Measurements from ENCODE around the gene CREB3L1. TPM values are rescaled to one million over a fixed set of nuclear protein-coding genes. Genes with fewer than 3 reads are reported as not detected.
A peak's percentile ranks its signal among the peaks of the same experiment; 100 is the strongest.

CREB3L1 gene
- total RNA-seq, 1 donor from 2014 or later = 11.4 TPM

GRCh38 chr11:46237248-46238077 lies 40.0 kb upstream of the CREB3L1 start:
- no peaks in the 10 kb centered on the region for H3K27me3 ChIP-seq
- peak overlapping the region; percentile 60 to 86 for H3K4me3 ChIP-seq
- DNase-seq (ENCODE audit: low spot score in 2 of 2) = peak in 1 of 2 donors; percentile 85

GRCh38 chr11:46238078-46238966 lies 39.1 kb upstream of the CREB3L1 start:
- peak overlapping the region; percentile 60 to 86 for H3K4me3 ChIP-seq
- peaks cover 12 to 20% of the 10 kb centered on the region in 2 donors for H3K4me1 ChIP-seq
- H3K27ac ChIP-seq = peak overlapping the region; percentile 68 to 69
- peak in 1 of 2 donors; percentile 85 for DNase-seq (ENCODE audit: low spot score in 2 of 2)
- H3K36me3 ChIP-seq = no peaks in the 10 kb centered on the region
- intact Hi-C loops (cut with DNase I) = loop anchor here (5.0 kb wide), 1 partner anchor 116 kb away; the partner anchor contains the start of gene PHF21A
- no peaks in the 10 kb centered on the region for H3K27me3 ChIP-seq
- no peak for TF ChIP-seq CTCF (IDR thresholded peaks at IDR 0.05)
- no peaks in the 10 kb centered on the region for H3K9me3 ChIP-seq

More at GRCh38 chr11:46237248-46238077, 40.0 kb upstream of the CREB3L1 start:
- no peaks in the 10 kb centered on the region for H3K9me3 ChIP-seq
- no peaks in the 10 kb centered on the region for H3K36me3 ChIP-seq
- H3K4me1 ChIP-seq = peaks cover 12 to 17% of the 10 kb centered on the region in 2 donors
- intact Hi-C loops (cut with DNase I) = loop anchor here (5.0 kb wide), 1 partner anchor 115 kb away; the partner anchor contains the start of gene PHF21A
- no peak for TF ChIP-seq CTCF (IDR thresholded peaks at IDR 0.05)
- H3K27ac ChIP-seq = peak overlapping the region; percentile 68 to 69

GRCh38 chr11:46238967-46239800 lies 38.3 kb upstream of the CREB3L1 start:
- DNase-seq (ENCODE audit: low spot score in 2 of 2) = peak; percentile 50 to 93
- Histone ChIP-seq H3K27ac (no peak overlapping the region), H3K4me1 (peaks cover 12 to 20% of the 10 kb centered on the region in 2 donors), H3K9me3 (no peaks in the 10 kb centered on the region), H3K36me3 (no peaks in the 10 kb centered on the region), H3K4me3 (peak overlapping the region; percentile 60 to 86), H3K27me3 (no peaks in the 10 kb centered on the region)
- intact Hi-C loops (cut with DNase I) = loop anchor here (1.0 to 5.0 kb wide), 2 partner anchors 69 to 117 kb away; partner anchors contain the start of gene PHF21A
- peak; percentile 96 to 99 (median 98) for TF ChIP-seq CTCF (IDR thresholded peaks at IDR 0.05)

- DNase-seq (ENCODE audit: low spot score in 2 of 2) = peak in 1 of 2 donors; percentile 25
- Histone ChIP-seq H3K27me3 (no peaks in the 10 kb centered on the region), H3K4me1 (peaks cover 12 to 20% of the 10 kb centered on the region in 2 donors), H3K27ac (no peak overlapping the region), H3K36me3 (no peaks in the 10 kb centered on the region), H3K9me3 (no peaks in the 10 kb centered on the region), H3K4me3 (no peak overlapping the region)
- no peak for TF ChIP-seq CTCF (IDR thresholded peaks at IDR 0.05)
- intact Hi-C loops (cut with DNase I) = loop anchor here (1.0 to 10.0 kb wide), 3 partner anchors 69 to 395 kb away; partner anchors contain the start of genes CRY2 and PHF21A
Observed at GRCh38 chr11:46239801-46240061, 37.7 kb upstream of the CREB3L1 start.

- no peaks in the 10 kb centered on the region for H3K9me3 ChIP-seq
- no peaks in the 10 kb centered on the region for H3K36me3 ChIP-seq
- no peak overlapping the region for H3K27ac ChIP-seq
- DNase-seq (ENCODE audit: low spot score in 2 of 2) = peak in 1 of 2 donors; percentile 13
- H3K4me1 ChIP-seq = peaks cover 12 to 20% of the 10 kb centered on the region in 2 donors
- intact Hi-C loops (cut with DNase I) = loop anchor here (10.0 kb wide), 1 partner anchor 396 kb away; the partner anchor contains the start of gene CRY2
- TF ChIP-seq CTCF (IDR thresholded peaks at IDR 0.05) = no peak
- no peaks in the 10 kb centered on the region for H3K27me3 ChIP-seq
- no peak overlapping the region for H3K4me3 ChIP-seq
Observed at GRCh38 chr11:46240371-46240770, 37.1 kb upstream of the CREB3L1 start.
